GM12878 (cell line): ENCODE measurements around the gene TMEM91. TPM values are rescaled to one million over a fixed set of nuclear protein-coding genes. Genes with fewer than 3 reads are reported as not detected.

Experiments used
- ATF2 ChIP-seq: IDR thresholded peaks from 2 replicates; pipeline ENCODE4 v1.6.1; 2012; ENCODE audit warnings: low read length, inconsistent platforms
- BCL3 ChIP-seq: IDR thresholded peaks from 2 replicates; pipeline ENCODE4 v1.6.1; 2011; ENCODE audit warnings: borderline replicate concordance, low read depth, mild to moderate bottlenecking, moderate library complexity, low read length; ENCODE audit not compliant: insufficient read depth, poor library complexity, severe bottlenecking
- BCLAF1 ChIP-seq: fragments of 450-650 bp; IDR thresholded peaks from 2 replicates; pipeline ENCODE4 v1.6.1; 2017; ENCODE audit warnings: antibody characterized with exemption, mild to moderate bottlenecking, moderate library complexity
- BRCA1 ChIP-seq: IDR thresholded peaks from 2 replicates; pipeline ENCODE4 v1.6.1; 2011; ENCODE audit warnings: low read depth, low read length, improper control_type of control experiment
- CHD2 ChIP-seq: IDR thresholded peaks from 2 replicates; pipeline ENCODE4 v1.6.1; 2011; ENCODE audit warnings: low read depth, low read length, improper control_type of control experiment, borderline replicate concordance
- FOXM1 ChIP-seq: IDR thresholded peaks from 2 replicates; pipeline ENCODE4 v1.6.1; 2012; ENCODE audit warnings: low read depth, mild to moderate bottlenecking, inconsistent platforms, low read length, moderate library complexity
- GABPA ChIP-seq: IDR thresholded peaks from 2 replicates; pipeline ENCODE4 v1.6.1; 2014; ENCODE audit warnings: antibody characterized with exemption, low read depth, mild to moderate bottlenecking, inconsistent platforms
- HDAC6 ChIP-seq: fragments of 200-600 bp; sonication (generic); IDR thresholded peaks from one replicate; pipeline ENCODE4 v1.8.0; 2017; ENCODE audit warnings: antibody characterized with exemption; ENCODE audit not compliant: unreplicated experiment
- KDM1A ChIP-seq: fragments of 200-600 bp; sonication (generic); IDR thresholded peaks from 2 replicates; pipeline ENCODE4 v1.6.1; 2016; ENCODE audit warnings: borderline replicate concordance
- NKRF ChIP-seq: fragments of 450-650 bp; conservative IDR thresholded peaks from 2 replicates; pipeline ENCODE4 v1.6.1; 2017; ENCODE audit warnings: mild to moderate bottlenecking, moderate library complexity
- NR2C2 ChIP-seq: IDR thresholded peaks from 2 replicates; pipeline ENCODE4 v1.6.1; 2011; ENCODE audit warnings: borderline replicate concordance, low read depth; ENCODE audit not compliant: control insufficient read depth, insufficient read length
- PBX3 ChIP-seq: IDR thresholded peaks from 2 replicates; pipeline ENCODE4 v1.6.1; 2011; ENCODE audit warnings: mild to moderate bottlenecking, low read depth, low read length, moderate library complexity; ENCODE audit not compliant: insufficient replicate concordance
- STAT1 ChIP-seq: fragments of 450-650 bp; conservative IDR thresholded peaks from 2 replicates; pipeline ENCODE4 v1.6.1; 2014; ENCODE audit warnings: antibody characterized with exemption, mild to moderate bottlenecking
- TCF12 ChIP-seq: IDR thresholded peaks from 2 replicates; pipeline ENCODE4 v1.6.1; 2011; ENCODE audit warnings: low read depth, mild to moderate bottlenecking, low read length
- YY1 ChIP-seq: IDR thresholded peaks from 2 replicates; pipeline ENCODE4 v1.6.1; 2011; ENCODE audit warnings: low read depth, mild to moderate bottlenecking, low read length
- polyA plus RNA-seq, 11 experiments: library from polyadenylated mRNA; depleted of rRNA in 4 of 11; unstranded in 6 of 11; stranded (reverse) in 5 of 11; fragments of >200 nt; fragmentation: Nextera tagmentation in 4 of 11; fragmentation: Illumina TruSeq in 1 of 11; extraction: Ambion mirVana in 4 of 11; extraction: Trizol in 1 of 11; gene quantifications; 1 replicate in 1 of 11; 2 replicates in 10 of 11; pipeline versions ENCODE4 v1.2.1 to v1.2.3, GENCODE V29; 2011 to 2016; ENCODE audit warnings: inconsistent platforms in 2 of 11, missing spikeins in 2 of 11, low read depth in 1 of 11
- total RNA-seq, 4 experiments: library from RNA; depleted of rRNA in 3 of 4; stranded (reverse); fragments of >200 nt in 3 of 4; fragmentation: Illumina TruSeq in 1 of 4; extraction: Trizol in 1 of 4; gene quantifications; 2 replicates each; pipeline versions ENCODE4 v1.2.1 to v1.2.3, GENCODE V29; 2013 to 2021
- TF ChIP-seq, protein P1 (sequence below): fragments of 450-650 bp; IDR thresholded peaks from 2 replicates; pipeline ENCODE4 v1.6.1; 2016; ENCODE audit warnings: mild to moderate bottlenecking
- TF ChIP-seq, protein P2 (sequence below): fragments of 450-650 bp; IDR thresholded peaks from 2 replicates; pipeline ENCODE4 v1.6.1; 2016; ENCODE audit warnings: mild to moderate bottlenecking

TMEM91 gene
- total and polyA plus RNA-seq, 10 of the 15 experiments (the other 5 are each of a cell fraction or from before 2014, with no cell fraction given), result 1.5 to 5.5 (median 2.7) TPM

DNA sequence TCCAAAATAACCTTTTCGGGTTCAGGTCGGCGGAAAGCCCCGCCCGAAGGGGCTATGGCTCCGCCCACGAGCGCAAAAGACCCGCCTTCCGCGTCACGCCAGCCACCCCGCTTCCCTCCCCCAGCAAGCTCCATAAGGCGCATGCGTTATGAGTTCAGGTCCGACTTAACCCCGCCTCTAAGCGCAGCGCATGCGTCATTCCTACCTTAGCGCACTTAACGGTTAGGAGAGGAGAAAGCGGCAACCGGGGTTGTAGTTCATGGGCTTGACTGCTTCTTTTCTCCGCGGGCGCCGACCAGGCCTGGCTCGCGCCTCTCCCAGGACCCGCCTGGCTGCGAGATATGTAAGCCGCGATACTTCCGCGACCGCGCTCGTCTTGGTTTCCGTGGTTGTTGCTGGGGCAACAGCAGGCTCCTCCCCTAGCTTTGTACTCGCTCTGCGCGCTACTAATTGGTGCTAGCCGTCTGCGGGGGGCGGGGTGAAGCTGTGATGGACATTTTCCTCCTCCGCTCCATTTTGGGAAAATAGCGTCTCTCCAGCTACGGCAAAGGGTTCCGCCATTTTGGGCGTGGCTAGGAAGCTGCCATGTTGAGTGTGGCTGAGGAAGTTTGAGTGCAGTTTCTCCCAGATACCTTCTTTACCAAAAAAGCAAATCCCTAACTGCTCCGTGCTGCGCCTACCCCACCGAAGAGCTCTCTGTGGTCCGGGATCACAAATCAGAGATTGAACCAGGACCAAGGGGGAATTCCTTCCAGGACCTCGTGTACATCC, 12.4 kb upstream of the TMEM91 start, which contains the start of gene B9D2 (continued):
- TF ChIP-seq ATF2 (no peak), STAT1 (no peak), BCL3 (no peak), CHD2 (peak; percentile 80), KDM1A (no peak), HDAC6 (no peak), GABPA (no peak), TCF12 (no peak), FOXM1 (no peak), NKRF (no peak; the same call in 1 of the 2 replicates), YY1 (peak; percentile 100), PBX3 (peak; percentile 89), BCLAF1 (no peak), BRCA1 (no peak), NR2C2 (no peak)
- TF ChIP-seq, protein P1, sequence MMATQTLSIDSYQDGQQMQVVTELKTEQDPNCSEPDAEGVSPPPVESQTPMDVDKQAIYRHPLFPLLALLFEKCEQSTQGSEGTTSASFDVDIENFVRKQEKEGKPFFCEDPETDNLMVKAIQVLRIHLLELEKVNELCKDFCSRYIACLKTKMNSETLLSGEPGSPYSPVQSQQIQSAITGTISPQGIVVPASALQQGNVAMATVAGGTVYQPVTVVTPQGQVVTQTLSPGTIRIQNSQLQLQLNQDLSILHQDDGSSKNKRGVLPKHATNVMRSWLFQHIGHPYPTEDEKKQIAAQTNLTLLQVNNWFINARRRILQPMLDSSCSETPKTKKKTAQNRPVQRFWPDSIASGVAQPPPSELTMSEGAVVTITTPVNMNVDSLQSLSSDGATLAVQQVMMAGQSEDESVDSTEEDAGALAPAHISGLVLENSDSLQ, result peak; percentile 97
- TF ChIP-seq, protein P2, sequence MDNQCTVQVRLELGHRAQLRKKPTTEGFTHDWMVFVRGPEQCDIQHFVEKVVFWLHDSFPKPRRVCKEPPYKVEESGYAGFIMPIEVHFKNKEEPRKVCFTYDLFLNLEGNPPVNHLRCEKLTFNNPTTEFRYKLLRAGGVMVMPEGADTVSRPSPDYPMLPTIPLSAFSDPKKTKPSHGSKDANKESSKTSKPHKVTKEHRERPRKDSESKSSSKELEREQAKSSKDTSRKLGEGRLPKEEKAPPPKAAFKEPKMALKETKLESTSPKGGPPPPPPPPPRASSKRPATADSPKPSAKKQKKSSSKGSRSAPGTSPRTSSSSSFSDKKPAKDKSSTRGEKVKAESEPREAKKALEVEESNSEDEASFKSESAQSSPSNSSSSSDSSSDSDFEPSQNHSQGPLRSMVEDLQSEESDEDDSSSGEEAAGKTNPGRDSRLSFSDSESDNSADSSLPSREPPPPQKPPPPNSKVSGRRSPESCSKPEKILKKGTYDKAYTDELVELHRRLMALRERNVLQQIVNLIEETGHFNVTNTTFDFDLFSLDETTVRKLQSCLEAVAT, result peak; percentile 27; the same call in 1 of the 2 replicates
